GDM1 (cell line): ENCODE results near the gene PGGHG.
"Not testable (repeated sequence)": the region's sequence is repeated elsewhere in the genome, so short reads cannot be mapped to it uniquely, and the experiment has no call there.

Experiments
- DNase-seq: peaks from one replicate; lab custom pipeline; 2025; lab: John Stamatoyannopoulos, UW

Gene PGGHG

DNA sequence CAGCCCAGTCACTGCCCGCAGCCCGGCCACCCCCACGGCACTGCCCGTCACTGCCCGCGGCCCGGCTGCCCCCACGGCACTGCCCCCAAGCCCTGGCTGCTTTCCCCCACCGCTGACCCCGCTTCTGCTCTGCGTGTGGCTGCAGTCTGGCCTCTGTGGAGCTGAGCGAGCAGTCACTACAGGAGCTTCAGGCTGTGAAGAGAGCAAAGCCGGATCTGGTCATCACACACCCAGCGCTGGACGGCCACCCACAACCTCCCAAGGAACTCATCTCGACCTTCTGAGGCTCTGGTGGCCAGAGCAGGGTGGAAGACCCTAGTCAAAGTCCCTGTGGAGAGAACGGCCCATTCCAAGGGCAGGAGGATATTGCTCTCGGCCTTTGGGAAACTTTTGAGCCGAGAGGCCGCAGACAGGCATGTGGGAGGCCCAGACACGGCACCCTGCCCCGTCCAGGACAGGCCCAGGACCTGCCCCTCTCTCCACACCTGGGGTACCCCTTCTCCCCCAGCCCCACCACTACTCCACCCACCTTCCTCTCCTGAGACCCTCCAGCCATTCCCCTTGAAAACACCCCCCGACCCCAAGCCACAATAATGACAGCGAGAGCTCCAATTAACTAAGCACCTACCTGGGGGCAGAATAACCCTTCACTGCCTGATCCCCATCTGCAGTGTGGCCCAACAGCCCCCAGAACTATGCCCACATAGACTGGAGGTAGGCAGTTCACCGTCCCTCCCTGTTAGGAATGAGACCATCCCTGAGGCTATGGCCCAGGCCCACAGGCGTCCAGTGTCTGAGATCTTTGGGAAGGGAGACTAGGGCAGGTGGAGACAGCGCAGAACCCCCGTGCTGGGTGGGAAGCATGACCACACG lies 3.7 kb upstream of the PGGHG start:
- DNase-seq, result no peak

DNA sequence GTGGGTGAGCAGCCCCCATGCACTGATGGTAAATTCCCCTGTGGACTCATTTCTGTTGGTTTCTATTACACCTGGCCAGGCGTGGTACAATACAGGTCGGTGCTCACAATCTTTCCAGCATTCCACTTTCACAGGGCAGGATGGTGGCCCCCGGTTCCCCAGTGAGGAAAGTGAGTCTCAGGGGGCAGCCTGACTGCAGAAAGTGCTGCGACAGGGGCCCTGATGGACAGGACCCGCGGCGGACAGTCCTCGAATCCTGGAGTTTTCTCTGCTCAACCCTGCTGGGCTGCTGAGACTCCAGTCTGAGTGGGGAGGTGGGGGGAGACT lies 3.1 kb upstream of the PGGHG start:
- DNase-seq, result no peak

DNA sequence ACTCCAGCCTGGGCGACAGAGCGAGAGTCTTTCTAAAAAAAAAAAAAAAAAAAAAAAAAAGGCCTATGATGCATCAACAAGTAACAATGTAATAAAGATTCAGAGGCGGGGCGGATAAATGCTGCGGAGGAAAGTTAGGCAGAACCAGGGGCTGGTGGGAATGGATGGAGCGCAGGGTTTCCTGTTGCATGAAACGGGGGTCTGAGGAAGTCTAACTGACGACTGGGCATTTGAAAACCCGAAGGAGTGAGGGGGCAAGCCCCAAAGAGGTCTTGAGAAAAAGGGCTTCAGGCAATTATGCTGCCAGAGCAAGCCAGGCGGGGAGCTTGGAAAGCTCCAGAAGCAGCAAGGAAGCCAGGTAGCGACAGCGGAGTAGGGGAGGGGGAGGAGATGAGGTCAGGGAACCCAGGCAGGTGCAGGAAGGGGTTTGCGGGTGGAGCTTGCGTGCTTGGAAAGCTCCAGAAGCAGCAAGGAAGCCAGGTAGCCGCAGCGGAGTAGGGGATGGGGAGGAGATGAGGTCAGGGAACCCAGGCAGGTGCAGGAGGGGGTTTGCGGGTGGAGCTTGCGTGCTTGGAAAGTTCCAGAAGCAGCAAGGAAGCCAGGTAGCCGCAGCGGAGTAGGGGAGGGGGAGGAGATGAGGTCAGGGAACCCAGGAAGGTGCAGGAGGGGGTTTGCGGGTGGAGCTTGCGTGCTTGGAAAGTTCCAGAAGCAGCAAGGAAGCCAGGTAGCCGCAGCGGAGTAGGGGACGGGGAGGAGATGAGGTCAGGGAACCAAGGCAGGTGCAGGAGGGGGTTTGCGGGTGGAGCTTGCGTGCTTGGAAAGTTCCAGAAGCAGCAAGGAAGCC lies 1.7 kb upstream of the PGGHG start:
- not testable (repeated sequence) for DNase-seq

DNA sequence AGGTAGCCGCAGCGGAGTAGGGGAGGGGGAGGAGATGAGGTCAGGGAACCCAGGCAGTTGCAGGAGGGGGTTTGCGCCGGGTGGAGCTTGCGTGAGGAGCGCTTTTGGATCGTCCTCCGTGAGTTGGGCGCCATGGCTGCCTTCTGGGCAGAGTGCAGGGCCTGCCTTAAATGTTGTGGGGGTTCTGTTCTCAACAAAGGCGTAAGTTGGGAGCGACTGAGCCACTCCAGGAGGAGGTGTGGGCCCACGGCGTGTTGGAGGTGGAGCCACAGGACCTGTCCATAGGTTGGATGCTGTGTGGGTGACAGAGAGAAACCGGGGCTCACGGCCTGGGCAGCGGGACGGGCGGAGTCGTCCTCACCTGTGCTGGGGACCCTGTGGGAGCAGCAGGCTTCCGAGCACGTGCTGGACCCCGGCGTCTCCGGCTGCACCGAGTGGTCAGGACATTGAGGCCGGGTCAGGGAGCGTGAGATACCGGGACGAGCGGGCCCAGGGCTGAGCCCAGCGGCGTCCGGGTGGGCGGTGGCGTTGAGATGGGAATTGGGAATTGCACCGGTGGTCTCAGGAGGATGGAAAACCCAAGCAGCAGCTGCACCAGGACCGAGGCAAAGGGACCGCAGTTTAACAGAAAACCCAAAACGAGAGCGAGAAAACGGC lies 977 bp upstream of the PGGHG start:
- no peak for DNase-seq

DNA sequence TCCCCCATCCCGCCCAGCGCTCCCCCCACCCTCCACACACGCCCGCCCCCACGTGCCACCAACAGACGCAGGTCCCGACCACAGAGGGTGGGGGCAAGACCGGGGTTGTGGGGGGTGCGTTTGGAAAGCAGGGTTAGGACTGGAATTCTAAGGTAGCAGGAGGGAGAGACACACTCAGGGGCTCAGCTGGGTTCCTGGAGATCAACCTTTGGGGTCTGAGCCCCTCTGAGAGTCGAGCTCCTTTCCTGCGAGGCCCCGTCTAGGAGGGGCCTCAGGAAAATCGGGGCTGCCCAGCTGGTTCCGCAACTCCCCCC lies 429 bp downstream of the PGGHG start:
- DNase-seq, result no peak

DNA sequence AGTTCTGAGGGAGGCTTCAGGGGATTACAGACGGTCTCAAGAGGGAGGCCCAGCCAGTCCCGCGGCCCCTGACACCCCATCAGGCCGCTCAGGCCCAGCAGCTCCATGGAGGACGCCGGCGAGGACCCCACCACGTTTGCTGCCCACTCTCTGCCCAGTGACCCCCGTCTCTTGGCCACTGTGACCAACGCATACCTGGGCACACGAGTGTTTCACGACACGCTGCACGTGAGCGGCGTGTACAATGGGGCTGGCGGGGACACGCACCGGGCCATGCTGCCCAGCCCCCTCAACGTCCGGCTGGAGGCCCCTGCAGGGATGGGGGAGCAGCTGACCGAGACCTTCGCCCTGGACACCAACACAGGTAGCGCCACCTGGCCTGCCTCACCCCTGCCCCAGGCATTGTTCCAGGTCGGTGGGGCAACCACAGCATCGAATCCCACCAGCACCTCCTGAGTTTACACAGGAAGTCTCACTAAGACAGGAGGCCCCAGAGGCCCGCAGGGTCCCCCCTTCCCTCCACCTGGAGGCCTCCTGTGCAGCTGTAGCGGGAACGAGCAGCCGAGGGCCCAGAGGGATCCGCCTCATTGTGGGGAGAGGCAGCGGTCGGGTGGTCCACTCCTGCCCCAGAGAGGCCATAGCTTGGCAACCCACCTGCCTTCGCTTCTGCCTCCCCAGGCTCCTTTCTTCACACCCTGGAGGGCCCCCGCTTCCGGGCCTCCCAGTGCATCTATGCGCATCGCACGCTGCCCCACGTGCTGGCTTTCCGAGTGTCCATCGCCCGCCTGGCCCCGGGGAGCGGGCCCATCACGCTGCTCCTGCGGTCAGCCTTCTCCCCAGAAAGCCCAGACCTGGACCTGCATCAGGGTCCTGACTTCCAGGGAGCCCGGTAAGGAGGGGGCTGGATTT lies 1.0 kb downstream of the PGGHG start:
- DNase-seq, result no peak

DNA sequence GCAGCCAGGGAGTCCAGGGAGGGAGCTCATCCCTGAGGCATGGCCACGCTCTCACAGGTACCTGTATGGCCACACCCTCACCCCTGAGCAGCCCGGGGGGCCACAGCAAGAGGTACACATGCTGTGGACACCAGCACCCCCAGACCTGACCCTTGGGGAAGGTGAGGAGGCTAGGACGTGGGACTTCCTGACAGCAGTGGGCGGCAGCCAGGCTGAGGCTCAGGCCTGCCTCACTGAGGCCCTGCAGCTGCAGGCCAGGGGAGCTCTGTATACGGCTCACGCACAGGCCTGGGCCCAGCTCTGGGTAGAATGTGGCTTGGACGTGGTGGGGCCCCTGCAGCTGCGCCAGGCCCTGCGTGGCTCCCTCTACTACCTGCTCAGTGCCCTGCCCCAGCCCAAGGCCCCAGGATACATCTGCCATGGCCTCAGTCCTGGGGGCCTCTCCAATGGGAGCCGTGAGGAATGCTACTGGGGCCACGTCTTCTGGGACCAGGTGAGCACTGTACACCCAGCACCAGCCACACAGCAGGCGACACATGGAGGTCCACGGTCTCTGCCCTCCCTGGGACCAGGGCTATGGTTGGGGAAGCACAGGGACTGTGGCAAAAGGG lies 1.8 kb downstream of the PGGHG start:
- no peak for DNase-seq

DNA sequence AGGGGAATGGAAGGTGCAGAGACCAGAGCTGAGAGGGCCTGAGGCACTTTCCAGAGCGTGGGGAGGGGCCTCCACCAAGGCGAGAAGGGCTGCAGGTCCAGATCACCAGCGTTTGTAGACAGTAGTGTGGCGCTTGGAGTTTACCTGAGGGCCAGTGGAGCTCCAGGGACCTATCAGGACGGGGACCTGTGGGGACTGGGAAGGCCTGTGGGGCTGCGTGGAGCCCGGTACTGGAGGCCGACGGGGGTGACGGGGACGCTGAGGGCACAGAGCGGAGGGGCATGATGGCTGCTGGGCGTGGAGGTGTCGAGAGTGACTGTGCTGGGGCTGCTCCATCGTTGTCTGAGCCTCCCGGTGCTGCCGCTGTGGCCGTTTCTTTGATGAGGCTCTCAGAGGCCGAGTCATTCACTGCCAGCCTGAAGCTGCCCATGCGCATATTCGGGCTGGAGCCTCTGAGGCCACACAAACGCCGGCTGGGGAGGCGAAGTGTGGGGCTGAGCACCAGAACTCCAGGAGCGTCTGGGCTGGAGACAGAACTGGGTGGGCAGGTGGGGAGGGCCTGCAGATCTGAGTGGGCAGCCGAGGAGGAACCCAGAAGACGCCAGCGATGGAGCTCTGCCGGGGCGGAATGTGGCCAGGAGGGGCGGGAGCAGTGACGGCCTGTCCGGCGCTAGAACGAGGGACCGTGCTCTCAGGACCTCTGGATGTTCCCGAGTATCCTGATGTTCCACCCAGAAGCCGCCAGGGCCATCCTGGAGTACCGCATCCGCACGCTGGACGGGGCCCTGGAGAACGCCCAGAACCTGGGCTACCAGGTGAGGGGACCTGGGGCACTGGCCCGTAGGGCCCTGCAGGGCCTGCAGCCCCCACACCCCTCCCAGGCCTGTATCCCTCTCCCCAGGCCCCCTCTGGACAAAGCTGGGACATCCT lies 2.6 kb downstream of the PGGHG start:
- no peak for DNase-seq

DNA sequence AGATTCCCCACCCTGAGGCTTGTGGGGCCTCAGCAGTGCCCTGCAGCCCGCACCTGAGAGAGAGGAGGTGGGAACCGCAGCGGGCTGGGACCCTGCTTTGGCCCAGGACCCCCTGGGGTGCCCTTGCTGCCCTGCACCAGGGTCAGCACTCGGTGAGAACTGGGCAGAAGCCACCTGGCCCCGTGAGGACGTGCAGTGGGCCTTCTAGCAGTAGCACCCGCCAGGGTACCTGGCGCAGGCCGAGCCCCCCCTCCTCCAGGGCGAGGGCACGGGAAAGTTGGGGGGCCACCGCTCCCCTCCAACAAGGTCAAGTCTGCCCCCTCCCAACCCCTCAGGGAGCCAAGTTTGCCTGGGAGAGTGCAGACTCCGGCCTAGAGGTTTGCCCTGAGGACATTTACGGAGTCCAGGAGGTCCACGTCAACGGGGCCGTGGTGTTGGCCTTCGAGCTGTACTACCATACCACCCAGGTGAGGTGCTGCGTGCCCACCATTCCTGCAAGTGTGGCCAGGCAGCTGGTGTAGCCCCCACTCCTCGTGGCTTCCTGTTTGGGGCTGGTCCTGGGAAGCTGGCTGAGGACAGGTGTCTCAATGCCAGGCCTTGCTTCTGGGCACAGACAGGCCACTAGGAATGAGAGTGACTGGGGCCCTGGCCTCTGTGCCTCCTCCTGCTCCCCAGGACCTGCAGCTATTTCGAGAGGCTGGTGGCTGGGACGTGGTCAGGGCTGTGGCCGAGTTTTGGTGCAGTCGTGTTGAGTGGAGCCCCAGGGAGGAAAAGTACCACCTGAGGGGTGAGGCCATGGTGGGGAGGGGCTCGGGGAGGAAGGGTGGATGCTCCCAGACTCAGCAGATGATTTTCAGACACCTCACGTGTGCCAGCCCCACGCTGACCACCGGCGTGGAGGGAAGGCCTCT lies 3.5 kb downstream of the PGGHG start:
- no peak for DNase-seq

DNA sequence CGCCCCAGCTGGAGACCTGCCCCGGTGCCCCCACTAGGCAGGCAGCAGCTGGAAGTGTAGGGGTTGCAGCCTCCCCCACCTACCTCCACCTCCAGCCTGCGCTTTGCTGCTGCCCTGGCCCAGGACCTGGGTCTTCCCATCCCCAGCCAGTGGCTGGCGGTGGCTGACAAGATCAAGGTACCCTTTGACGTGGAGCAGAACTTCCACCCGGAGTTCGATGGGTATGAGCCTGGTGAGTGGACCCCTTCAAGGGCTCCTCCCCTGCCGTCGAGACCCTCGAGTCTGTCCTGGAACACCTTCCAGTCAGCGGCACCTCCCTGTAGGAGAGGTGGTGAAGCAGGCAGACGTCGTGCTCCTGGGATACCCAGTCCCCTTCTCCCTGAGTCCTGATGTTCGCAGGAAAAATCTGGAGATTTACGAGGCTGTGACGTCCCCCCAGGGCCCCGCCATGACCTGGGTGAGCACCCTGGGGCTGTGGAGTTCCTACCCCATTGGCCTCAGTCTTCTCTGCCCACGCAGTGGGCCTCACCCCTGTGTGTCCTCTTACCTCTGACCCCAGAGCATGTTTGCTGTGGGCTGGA lies 4.4 kb downstream of the PGGHG start:
- DNase-seq, result no peak

DNA sequence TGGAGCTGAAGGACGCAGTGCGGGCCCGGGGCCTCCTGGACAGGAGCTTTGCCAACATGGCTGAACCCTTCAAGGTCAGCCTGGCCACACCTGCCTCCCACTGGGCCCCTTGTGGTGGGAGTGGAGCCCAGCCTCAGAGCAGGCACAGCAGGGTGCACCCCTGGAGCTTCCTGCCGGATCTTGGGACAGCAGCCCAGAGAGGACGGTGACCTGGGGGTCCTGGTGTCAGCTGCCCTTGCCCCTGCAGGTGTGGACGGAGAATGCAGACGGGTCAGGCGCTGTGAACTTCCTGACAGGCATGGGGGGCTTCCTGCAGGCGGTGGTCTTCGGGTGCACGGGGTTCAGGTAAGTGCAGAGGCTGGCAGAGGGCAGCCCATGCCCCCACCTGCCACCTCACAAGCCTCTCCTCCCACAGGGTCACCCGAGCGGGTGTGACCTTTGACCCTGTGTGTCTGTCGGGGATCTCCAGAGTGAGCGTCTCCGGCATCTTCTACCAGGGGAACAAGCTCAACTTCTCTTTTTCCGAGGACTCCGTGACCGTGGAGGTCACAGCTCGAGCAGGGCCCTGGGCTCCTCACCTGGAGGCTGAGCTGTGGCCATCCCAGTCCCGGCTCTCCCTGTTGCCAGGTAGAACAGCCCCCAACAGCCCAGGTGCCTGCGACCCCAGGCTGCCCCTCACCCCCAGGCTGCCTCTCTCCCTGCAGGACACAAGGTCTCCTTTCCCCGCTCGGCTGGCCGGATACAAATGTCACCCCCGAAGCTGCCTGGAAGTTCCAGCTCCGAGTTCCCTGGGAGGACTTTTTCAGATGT lies 5.1 kb downstream of the PGGHG start:
- no peak for DNase-seq

DNA sequence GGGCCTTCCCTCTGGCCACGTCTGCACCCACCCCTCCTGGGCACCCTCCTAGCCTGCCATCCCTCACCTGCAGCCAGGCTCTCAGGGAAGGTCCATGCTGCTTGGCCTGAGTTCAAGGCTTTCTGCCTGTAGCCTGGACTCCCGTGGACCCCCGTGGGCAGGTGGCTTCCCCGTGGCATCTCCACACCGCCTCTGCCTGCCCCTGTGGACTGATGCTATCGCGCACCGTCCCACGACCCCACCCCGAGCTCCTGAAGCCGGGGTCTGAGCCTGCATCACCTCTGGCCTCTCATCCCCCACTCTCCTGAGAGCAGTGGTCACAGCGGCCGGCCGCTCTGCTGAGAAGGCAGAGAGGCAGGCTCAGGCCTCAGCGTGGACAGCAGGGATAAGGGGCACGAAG lies 5.9 kb downstream of the PGGHG start:
- no peak for DNase-seq

DNA sequence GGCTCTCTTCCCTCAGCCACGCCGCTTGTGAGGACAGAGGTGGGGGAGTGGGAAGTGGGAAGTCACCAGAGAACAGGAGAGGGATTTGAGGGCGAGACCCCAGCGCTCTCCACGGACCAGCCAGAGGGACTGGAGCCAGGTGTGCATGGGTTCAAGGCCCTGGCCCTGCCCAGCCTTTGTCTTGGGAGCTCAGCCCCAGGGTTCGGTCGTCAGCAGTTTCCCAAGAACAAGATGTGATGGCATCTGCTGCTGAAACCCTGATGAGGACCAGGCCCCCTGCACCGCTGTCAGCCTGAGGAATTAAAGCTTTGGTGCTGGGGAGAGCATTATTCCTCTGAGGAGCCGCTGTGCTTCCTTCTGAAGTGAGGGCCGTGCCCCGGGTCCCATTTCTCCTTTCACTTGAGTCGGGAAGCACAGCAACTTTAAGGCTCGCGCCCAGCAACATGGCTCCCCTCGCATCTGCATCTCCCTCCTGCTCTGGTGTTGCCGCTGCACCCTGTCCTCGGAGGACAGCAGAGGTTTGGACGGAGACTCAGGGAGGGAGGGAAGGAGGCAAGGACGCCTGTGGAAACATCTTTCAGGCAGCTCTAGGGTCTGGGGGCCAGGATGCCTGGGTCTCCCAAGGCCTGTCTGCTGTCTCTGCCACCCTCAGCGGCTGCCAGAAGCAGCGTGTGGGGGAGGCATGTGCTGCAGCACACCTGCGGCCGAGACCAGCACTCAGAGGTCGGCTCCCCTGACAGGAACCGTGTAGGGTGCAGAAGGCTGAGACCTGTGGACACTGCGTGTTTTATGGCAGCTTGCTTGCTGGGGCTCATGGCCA lies 6.6 kb downstream of the PGGHG start:
- no peak for DNase-seq

DNA sequence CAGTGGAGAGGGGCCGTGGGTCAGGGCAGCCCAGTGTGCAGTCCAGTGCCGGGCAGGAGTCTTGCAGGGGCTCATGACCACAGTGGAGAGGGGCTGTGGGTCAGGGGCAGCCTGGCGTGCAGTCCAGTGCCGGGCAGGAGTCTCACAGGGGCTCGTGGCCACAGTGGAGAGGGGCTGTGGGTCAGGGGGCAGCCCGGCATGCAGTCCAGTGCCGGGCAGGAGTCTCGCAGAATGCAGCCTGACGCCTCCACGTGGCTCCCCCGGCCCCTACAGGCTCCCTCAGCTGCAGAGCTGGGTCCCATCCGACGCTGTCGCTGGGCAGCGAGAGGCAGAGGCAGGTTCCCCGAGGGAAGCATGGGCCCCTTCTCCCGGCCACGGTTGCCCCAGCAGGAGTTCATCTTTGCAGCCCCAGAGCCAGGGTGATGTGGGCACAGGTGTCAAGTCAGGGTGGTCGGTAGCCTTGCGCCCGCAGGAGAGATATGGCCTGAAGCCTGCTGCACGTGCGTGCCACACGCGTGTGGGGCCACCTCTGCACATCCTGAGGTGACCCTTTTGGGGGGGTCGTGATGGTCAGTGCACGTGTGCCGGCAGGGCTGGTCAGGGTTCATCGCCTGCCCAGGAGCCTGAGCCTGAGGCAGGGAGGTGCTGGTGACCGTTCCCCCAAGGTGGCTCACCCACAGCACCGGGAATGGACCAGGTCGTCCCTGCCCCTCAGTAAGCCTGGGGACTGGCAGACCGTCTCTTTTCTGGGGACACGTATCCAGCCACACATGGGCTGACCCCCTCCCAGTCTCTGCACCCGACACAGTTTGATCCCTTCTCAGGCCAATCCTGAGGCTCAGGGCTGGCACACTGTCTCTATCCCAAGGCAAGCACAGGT lies 7.5 kb downstream of the PGGHG start:
- DNase-seq, result no peak

DNA sequence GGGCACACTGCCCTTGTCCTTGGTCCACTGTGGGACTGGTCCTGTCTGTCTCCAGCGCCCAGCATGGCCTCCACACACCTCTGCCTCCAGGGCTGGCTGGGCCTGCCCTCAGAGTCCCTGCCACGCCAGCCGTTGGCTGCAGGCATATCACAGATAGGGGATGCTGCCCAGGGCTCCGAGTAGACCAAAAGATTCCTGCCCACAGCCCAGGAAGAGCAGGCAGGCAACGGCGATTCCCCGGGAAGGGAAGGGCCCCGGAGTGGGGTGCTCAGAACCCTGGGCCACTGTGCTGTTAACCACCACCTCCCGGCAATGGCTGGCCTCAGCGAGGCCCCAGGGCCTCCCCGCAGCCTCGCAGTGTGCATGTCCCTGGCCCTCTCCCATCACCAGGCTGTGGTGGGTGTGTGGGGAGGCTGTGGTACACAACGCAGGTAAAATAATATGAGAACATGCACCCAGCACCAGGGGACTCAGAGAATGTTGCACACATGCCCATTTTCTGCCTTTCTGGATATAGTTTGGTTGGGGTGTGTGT lies 8.2 kb downstream of the PGGHG start:
- DNase-seq, result no peak
